HG03460 (cell line): ENCODE measurements around the gene SH3PXD2A.

Experiments used
- ATAC-seq: cut with Tn5 transposase; IDR thresholded peaks from one replicate; pipeline ENCODE4 v1.9.1; 2021; ENCODE audit not compliant: unreplicated experiment

SH3PXD2A gene

DNA sequence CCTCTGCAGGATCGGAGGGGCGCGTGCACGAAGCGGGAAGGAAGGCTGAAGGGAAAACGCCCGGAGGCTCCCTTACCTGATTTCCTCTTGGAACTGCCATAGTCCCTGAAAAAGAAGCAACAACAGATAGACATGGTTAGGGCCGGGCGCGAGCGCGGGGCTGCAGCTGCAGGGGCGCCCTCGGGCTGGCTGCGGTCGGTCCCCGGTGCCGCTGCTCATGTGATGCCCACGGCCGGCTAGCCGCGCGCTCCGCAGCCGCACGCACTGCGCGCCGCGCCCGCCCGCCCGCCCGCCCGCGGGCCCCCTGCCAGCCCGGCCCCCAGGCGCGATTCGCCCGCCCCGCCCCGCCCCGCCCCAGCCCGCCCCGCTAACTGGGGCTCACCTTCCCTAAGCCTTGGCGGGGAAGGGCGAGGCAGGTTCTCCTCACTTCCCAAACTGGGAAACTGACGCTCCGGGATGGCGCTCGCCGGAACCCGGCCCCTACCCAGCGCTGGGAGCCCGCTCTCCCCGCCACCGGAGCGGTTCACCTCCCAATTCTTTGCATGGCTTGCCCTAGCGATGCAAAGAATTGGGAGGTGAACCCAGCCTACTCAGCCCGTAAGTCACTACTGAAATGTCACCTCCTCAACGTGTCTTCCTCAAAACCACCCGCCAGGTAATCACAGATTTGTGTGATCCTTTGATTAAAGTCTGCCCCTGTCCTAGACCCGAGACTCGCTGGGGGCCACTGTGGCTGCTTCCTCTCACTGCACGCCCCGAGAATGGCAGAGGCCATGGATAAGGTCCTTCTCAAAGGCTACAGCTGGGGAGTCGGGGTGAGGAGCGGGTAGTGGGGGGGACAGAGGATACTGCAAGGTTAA is 162.2 kb downstream of the SH3PXD2A start:
- peak; percentile 30 for ATAC-seq

DNA sequence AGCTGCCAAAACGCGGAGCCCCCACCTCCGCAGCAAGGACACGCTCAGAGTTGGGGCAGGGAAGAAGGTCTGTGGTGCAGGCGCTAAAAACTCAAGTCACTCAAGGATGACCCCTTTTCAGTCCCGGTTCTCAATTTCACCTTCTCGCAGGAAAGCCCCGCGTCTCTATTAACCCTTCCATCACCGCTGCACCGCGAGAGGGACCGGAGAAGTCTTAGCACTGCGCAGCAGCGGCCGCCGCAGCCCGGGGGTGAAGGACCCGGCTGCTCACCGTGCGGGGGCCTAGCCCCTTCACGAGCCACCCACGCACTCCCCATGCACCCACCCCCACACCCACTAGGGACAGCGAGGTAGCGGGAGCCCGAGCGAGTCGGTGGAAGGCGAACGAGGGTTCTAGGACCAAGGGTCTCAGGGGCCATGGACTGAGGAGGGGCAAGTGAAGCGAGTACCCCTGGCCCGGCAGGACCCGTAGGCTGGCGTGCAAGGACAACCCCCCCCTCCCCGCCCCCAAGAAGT is 162.9 kb downstream of the SH3PXD2A start:
- peak; percentile 56 for ATAC-seq

DNA sequence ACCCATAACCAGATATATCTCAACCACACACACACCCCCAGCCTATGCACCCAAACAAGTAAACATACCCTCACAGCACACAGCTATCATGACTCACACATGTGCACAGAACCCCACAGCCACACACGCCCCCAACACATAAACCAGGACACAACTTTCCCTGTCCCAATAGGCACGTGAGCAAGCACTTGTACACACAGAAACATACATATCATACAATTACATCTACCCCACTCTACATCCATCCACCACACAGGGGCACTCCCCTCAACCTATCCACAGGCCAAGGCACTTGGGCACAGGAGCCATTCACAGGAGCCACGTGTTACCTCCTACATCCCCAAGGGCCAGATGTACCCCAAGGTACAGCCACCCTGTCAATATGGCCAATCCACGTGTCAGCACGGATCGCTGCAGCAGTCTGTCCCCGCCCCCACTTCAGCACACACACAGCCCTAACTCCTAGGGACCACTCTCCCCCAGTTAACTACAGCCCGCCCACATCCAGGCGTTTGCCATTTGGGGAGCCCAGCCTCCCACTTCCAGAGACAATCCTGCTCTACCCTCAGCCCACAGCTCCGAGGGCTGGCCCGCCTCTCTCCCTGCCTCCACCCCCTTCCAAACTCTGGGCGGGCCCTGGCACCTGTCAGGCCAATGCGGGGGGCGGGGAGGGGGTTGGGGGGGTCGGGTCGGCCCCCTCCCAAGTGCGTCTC is 163.5 kb downstream of the SH3PXD2A start:
- ATAC-seq = peak; percentile 29

DNA sequence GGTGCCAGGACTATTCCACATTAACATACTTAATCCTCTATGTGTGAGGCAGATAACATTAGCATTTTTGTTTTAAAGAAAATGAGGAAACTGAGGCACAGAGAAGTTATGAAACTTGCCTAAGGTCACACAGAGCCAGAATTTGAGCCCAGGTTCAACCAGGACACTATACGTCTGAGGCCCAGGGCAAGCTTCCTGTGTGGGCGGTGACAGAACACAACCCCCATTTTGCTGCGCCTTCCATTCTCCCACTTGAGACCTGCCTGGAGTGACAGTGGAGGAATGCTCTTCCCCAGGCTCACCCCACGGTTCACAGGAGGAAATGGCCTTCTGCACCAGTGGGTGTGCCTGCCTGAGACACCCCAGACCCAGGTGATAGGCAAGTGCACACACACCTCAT is 164.1 kb downstream of the SH3PXD2A start:
- no peak for ATAC-seq

DNA sequence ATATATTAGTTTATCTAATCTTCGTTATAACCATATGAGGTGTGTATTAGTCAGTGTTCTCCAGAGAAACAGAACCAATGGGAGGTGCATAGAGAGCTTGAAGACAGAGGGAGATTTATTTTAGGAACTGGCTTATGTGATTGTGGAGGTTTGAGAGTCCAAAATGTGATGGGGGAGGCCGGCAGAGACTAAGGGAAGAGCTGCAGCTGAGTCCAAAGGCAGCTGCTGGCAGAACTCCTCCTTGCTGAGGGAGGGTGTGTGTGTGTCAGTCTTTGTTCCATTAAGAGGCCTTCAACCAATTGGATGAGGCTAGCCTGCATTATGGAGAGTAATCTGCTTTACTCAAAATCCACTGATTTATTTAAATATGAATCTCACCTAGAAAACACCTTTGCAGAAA is 165.1 kb downstream of the SH3PXD2A start:
- ATAC-seq = no peak

DNA sequence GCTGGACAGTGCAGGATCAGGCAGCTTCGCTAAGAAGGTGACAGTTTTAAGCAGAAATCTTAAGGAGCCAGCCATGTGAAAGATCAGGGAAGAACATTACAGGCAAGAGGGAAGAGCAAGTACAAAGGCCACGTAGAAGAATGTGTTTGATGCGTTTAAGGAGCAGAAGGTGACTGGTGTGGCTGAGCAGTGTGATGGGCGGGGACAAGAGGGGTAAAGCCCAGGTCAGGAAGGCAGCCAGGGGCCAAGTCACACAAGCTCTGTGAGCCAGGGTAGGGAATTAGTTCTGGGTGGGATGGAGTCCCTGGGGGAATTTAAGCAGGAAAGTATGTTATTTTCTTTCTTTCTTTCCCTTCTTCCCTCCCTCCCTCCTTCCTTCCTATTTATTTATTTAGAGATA is 166.9 kb downstream of the SH3PXD2A start:
- ATAC-seq = no peak

DNA sequence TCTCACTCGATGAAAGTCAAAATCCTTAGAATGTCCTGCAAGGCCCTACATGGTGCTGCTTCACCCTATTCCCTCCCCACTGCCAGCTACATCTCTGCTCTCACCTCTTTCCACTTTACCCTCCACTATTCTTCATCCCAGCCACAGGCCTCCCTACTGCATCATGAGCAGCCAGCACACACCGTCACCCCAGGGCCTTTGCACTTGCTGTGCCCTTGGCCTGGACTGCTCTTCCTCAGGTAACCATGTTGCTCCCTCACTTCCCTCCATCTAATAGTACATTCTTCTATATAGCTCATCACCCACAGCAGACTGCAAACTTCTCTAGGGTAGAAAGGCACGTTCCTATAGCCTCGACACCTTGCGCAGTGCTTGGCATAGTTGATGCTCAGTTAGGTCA is 167.7 kb downstream of the SH3PXD2A start:
- no peak for ATAC-seq

DNA sequence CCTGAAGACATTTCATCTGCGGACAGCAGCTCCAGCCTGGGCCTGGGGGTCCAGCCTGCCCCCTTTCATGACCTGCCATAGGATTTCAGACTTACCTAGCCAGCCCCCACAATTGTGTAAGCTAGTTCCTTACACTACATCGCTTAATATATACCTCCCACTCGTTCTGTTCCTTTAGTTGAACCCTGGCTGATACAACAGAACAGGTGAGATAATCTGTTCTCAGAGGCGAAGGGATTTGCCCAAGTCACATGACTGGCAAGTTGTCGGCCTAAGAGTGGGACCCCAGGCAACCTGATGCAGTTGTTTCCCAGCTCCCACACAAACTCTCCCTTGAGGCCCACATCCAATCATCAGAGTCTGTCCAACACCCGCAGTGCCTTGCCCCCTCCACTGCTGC is 168.2 kb downstream of the SH3PXD2A start:
- no peak for ATAC-seq

DNA sequence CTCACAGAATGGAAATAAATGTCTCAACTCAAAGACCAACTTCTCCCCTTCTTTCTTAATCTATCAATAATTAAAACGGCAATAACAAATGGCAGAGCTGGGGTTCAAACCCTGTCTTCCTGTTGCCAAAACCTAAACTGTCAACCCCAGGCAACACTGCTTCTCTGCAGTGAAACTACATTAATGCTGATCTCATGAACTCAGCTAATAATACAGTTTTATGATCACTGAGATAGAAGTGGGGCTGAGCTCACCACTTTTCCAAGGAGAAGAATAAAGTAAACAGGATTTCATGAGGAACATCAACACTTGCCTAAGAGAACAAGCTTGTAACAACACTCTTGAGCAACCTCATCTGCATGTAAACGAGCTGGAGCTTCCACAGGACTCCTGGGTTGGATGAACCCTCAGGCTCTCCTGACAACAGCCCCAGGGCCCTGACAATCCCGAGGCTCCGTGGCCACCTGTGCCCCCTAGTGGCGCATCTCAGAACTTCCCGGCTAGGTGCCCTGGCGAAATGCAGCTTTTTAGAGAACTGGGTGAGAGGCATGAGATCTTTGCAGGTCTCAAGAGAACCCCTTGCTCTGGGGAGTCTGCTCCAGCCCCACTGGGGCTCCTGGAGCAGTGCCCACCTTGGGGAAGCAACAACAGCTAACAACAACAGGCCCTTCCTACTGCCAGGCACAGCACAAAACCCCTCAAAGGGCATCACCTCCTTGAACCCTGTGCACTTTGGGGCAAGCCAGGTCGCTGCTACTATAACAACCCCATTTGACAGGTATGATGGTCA is 169.3 kb downstream of the SH3PXD2A start:
- peak; percentile 65 for ATAC-seq

DNA sequence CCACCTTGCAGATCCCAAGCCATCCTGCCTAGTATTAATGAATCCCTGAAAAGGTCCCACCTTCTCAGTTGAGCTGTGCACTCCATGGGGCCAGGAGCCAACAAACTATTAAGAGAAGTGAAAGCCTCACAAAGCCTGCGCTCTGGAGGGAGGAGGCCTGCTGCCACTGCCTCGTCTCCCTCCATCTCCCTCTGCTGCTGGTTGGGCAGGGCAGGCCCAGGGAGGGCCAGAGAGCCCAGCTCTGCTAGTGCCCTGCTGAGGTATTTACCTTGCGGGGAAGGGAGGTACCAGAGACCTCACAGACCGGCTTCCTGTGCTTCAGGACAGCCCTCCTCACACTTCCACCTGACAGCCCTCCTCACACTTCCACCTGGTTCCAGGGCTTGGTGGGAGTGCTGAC is 171.5 kb downstream of the SH3PXD2A start:
- ATAC-seq = no peak

DNA sequence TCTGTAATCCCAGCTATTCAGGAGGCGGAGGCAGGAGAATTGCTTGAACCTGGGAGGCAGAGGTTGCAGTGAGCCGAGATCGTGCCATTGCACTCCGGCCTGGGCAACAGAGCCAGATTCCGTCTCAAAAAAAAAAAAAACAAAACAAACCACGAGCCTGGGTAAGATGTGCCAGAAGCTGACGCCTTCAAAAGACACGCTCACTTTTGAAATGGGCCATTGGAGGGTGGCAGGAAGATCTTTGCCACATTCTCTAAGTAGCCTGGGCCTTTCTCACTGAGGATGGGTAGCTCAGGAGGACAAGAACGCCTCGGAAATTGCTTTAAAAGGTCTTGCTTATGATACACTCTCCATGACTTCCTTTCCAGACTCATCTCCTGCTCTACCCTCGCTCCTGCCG is 172.7 kb downstream of the SH3PXD2A start:
- no peak for ATAC-seq

DNA sequence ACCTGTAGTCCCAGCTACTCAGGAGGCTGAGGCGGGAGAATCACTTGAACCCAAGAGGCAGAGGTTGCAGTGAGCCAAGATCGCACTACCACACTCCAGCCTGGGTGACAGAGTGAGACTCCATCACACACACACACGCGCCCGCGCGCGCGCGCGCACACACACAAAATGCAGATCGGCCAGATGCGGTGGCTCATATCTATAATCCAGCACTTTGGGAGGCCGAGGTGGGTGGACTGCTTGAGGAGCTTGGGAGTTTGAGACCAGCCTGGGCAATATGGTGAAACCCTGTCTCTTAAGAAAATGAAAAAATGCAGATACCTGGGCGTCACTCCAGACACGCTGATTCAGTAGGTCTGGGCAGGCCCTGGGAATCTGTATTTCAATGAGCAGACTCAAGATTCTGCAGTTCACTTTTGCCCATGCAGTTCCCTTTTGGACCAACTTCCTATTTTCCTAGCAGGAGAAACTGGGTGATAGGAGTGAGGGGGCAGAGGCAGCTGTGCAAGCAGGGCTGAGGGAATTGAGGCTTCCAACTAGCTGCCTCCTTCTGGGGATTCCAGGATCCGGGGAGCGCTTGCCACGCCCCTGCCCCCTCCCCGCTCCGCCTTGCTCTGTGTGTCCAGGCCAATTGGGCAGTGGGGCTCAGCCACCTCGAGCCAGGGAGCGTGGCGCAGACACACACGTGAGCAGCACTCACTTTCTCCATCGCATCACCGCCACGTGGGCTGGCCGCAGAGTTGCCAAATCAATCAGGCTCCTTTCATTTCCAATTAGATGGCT is 173.6 kb downstream of the SH3PXD2A start:
- no peak for ATAC-seq

DNA sequence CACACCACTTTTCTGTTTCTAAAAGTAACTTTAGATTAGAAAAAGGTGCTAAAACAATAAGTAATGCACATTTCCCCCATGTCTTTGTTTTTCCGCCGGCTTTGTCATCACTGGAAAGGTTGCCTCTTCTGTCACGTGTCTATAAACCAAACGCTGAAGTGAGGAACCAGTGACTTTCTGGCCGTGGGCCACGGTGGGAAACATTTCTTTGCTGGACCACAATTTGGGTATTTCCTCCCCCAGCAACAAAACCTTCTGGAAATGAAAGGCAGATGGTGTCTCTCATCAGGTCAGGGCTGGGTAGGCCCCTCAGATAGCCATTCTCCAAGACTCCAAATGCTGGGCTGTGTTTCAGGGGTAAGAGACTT is 174.5 kb downstream of the SH3PXD2A start:
- ATAC-seq = no peak

DNA sequence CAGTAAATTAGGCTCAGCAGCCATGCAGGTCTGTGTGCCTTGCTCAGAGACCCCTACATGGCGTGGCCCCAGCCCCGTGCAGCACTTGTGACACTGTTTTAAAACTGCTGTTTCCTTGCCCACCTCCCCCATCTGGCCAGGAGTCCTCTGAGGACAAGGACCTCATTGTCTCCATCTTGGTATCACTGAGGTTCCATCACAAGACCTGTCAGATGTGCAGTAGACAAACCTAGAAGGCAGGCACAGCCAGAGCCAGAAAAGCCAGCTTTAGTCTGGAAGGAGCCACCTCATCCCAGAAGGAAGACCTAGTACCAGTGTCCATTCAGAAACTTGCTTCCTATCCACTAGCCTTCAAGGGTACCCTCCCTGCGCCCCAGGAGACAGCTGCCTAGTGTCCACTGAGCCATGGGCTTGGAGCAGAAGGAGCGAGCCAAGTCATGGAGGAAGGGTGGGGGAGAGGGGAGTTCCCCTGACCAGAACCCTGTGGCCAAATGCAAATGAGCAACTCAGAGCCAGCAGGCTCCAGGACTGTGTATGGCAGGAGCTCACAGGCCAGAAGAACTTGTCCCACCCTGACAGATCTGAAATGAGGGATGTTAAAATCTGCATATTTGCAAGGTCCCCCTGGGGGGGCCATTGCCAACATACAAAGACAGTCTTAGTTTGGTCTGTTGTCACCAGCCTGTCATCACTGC is 176.1 kb downstream of the SH3PXD2A start:
- ATAC-seq = peak; percentile 64

DNA sequence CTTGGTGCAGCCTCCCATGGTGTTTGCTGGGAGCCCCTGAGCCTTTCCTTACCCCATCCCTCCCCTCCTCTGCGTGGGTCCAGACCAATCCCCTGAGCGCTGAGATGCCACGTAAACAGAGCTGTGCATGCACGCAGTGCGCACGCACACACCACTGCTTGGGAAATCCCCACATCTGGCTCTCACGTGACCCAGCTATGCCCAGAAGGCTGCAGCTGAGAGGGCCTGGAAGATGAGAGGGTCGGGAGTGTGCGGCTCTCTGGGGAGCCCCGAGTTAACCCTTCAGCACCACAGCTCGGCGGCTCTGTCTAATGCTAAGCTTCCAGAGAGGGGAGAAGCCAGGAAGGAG is 177.2 kb downstream of the SH3PXD2A start:
- ATAC-seq = peak; percentile 90

DNA sequence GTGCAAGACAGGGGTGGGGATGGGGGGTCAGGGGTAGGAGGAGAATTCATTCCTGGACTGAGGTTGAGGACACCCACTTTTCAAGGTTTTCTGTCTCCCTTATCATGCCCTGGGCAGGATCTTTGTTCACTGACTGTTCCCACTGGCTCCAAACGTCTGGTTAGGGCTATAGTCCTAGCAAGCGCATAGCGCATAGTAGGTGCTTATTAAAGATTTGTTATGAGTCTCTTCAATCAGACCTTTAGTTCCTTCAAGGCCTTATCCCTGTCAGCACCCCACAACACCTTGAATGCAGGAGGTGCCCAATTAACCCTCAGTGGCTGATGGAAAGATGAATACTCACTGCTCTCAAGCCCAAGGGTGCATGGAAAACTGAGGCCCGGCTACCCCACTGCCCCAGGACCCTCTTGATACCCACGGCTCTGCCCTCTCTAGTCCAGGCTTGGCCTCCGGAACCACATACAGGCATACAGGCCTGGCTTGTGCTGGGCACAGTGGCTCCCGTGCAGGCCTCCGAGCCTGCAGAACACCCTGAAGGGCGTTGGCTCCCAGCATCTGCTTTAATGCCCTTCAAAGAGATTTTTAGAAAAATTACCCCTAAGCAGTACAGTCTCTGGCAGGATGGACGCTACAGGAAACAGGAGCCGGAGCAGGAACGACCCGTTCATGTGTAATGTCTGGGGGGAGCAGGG is 177.7 kb downstream of the SH3PXD2A start:
- ATAC-seq = no peak

DNA sequence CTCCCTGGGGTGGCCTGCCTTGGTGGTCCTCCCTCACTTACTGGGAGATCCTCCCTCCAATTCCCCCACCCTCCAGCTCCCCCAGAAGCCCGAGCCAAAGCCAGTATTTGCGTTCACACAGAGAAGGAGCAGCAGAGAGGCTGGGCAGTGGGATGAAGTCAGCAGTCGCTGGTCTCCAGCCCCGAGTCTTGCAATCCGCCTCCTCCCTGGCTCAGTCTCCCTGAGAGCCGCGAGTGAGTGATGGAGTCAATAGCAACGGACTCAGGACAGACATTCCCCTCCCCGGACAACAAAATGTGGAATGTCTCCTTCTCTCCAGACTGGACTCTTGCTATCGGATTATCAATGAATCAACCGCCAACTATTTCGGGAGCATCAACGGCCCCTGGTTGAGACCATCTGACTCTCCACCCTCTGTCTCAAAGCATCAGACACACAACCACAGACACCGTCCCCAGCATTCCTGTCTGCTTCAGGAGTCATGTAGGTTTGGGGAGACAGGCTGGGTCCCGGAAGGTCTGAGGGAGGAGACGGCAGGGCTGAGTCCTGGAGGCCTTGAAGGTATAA is 178.4 kb downstream of the SH3PXD2A start:
- ATAC-seq = no peak

DNA sequence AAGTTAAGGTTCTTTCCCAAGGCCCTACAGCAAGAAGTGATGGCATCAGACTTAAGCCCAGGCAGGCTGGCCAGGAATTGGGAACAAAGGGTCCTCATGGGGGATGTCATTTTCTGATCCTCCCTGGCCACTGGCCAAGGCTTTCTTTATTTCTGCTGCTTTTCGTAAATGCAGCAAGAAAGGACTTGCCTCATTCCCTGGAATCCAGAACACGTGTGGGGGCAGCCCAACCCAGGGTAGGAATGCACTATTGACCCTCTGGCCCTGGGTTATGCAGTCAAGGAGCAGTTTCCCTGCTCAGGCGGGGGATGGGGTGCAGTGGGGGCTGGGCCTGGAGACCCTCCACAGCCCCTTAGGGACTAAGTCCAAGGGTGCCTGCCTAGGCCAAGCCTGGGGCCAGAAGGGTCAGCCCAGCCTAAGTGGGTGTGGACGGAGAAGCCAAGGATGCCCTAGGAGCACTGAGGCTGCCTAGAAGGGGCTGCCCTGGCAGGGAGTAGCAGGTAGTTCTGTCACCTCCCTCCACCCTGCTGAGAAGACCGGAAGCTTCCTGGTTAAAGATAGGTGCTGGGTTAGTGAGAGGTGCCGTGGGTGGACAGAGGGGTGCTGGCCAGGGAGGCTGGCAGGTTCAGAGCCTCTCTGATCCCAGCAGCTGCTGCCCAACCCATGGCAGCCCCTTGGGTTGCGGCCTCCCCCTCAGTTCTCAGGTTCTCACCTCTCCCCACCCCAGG is 179.2 kb downstream of the SH3PXD2A start:
- no peak for ATAC-seq

DNA sequence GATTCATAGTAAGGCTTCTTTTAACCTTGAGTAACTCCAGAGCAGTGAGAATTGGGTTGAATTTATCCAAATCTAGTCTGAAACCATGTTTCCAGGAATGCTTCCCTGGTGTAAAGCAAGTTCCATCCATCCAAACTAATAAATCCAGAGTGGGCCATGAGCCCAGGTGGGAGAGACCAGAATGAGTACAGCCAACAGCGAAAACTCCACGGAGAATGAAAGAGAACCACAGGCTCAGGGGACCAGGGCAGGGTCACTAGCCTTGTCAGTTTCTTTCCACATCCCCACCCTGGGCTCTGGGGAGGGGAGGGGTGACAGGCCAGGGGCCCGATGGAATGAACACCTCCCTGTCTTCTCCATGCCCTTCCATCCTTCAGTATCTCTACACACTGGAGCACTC is 181.8 kb downstream of the SH3PXD2A start:
- no peak for ATAC-seq
